ENCODE results near the gene KAT8. TPM values are rescaled to one million over a fixed set of nuclear protein-coding genes. Genes with fewer than 3 reads are reported as not detected.

KAT8 gene
- total RNA-seq, 1 donor from 2014 or later = 56.5 TPM

- intact Hi-C loops (cut with DNase I) = no loop called here
- peak; percentile 74 for DNase-seq (ENCODE audit: low spot score)
Observed at GRCh38 chr16:31179219-31179746, 61.8 kb downstream of the KAT8 start.

- peak; percentile 98 for DNase-seq (ENCODE audit: low spot score)
- intact Hi-C loops (cut with DNase I) = loop anchor here (2.0 to 10.0 kb wide), 4 partner anchors 37 to 262 kb away; partner anchors contain the start of genes KAT8 and ZNF843
Observed at GRCh38 chr16:31179747-31180459, 62.4 kb downstream of the KAT8 start, which contains the start of gene FUS. TSS of gene FUS (plus strand) at chr16:31180139. CDS start at chr16:31180215, 76 bp downstream.

Other genes starting within 250 kb of the KAT8 start
- gene BCL7C, start 223.6 kb upstream of the KAT8 start, total RNA-seq = 27.6 TPM
- gene CTF1, start 221.1 kb upstream of the KAT8 start, total RNA-seq = 17.7 TPM
- gene FBXL19, start 194.1 kb upstream of the KAT8 start, total RNA-seq = 8.0 TPM
- 9.5 TPM for gene ORAI3, start 168.6 kb upstream of the KAT8 start, total RNA-seq
- gene SETD1A, start 159.9 kb upstream of the KAT8 start, total RNA-seq = 9.6 TPM
- gene HSD3B7, start 132.5 kb upstream of the KAT8 start, total RNA-seq = 5.4 TPM
- gene STX1B, start 107.0 kb upstream of the KAT8 start, total RNA-seq = 1.6 TPM
- 41.1 TPM for gene STX4, start 84.1 kb upstream of the KAT8 start, total RNA-seq
- 5.9 TPM for gene ZNF668, start 43.4 kb upstream of the KAT8 start, total RNA-seq
- 9.6 TPM for gene ZNF646, start 43.2 kb upstream of the KAT8 start, total RNA-seq
- 0.59 TPM for gene PRSS53, start 28.7 kb upstream of the KAT8 start, total RNA-seq
- gene VKORC1, start 22.9 kb upstream of the KAT8 start, total RNA-seq = 42.1 TPM
- 56.4 TPM for gene BCKDK, start 9.3 kb upstream of the KAT8 start, total RNA-seq
- not detected for gene PRSS8, start 18.1 kb downstream of the KAT8 start, total RNA-seq
- 1.1 TPM for gene PRSS36, start 32.4 kb downstream of the KAT8 start, total RNA-seq
- gene FUS, start 62.5 kb downstream of the KAT8 start, total RNA-seq = 158 TPM
- gene PYCARD, start 85.1 kb downstream of the KAT8 start, total RNA-seq = 3.2 TPM
- 2.4 TPM for gene TRIM72, start 96.5 kb downstream of the KAT8 start, total RNA-seq
- gene PYDC1, start 99.5 kb downstream of the KAT8 start, total RNA-seq = not detected
- gene ITGAM, start 142.3 kb downstream of the KAT8 start, total RNA-seq = 4.8 TPM
- gene ITGAX, start 237.5 kb downstream of the KAT8 start, total RNA-seq = 5.9 TPM

Measured in cardiac septum (tissue), 1 donor.